OCI-LY7 (cell line): ENCODE results near the gene FHIT. TPM values are rescaled to one million over a fixed set of nuclear protein-coding genes. Genes with fewer than 3 reads are reported as not detected.

ENCODE experiments used
- BruUV-seq: library from RNA; stranded (reverse); fragments of 400-500 nt; replicated peaks from 2 replicates; lab custom pipeline; 2021; lab: Mats Ljungman, UMichigan
- CTCF ChIA-PET: fragments of 300-600 bp; sonication (Branson Sonifier 250); formaldehyde crosslinking; loops from one replicate; lab custom pipeline; 2022; ENCODE audit warnings: antibody characterized with exemption; ENCODE audit not compliant: unreplicated experiment; lab: Charles Lee
- POLR2A ChIA-PET: fragments of 300-600 bp; sonication (Branson Sonifier 250); formaldehyde crosslinking; loops from one replicate; lab custom pipeline; 2022; ENCODE audit warnings: antibody characterized with exemption; lab: Charles Lee
- DNase-seq: peaks from one replicate; pipeline ENCODE4 v3.0.0-alpha.2; 2015; ENCODE audit warnings: low spot score
- H2AFZ ChIP-seq: fragments of 200-600 bp; sonication (generic), shearing (Covaris generic); 2 replicates; pipeline ENCODE4 v1.6.1; 2014; ENCODE audit warnings: mild to moderate bottlenecking, antibody characterized with exemption, low read length, moderate library complexity
- H3K27ac ChIP-seq: fragments of 200-600 bp; sonication (generic); 2 replicates; pipeline ENCODE4 v1.5.1; 2014; ENCODE audit warnings: mixed run types, low read depth, mild to moderate bottlenecking, moderate library complexity, low read length, inconsistent platforms; ENCODE audit not compliant: poor library complexity, severe bottlenecking
- H3K36me3 ChIP-seq: fragments of 200-600 bp; sonication (generic); 2 replicates; pipeline ENCODE4 v1.6.1; 2014; ENCODE audit warnings: mild to moderate bottlenecking, antibody characterized with exemption, low read length, moderate library complexity, mixed read lengths; ENCODE audit not compliant: insufficient read depth
- H3K4me1 ChIP-seq: fragments of 200-600 bp; sonication (generic); 2 replicates; pipeline ENCODE4 v1.5.1; 2014; ENCODE audit warnings: mild to moderate bottlenecking, low read length; ENCODE audit not compliant: insufficient read depth, poor library complexity, severe bottlenecking
- H3K4me2 ChIP-seq: fragments of 200-600 bp; sonication (generic); 2 replicates; pipeline ENCODE4 v1.6.1; 2014; ENCODE audit warnings: mild to moderate bottlenecking, low read length
- H3K4me3 ChIP-seq: fragments of 200-600 bp; sonication (generic); 2 replicates; pipeline ENCODE4 v1.5.1; 2014; ENCODE audit warnings: mild to moderate bottlenecking, low read depth, low read length; ENCODE audit not compliant: poor library complexity, severe bottlenecking
- H3K79me2 ChIP-seq: fragments of 200-600 bp; sonication (generic); 2 replicates; pipeline ENCODE4 v1.6.1; 2016; ENCODE audit warnings: low read depth, mild to moderate bottlenecking, low read length, moderate library complexity, mixed read lengths; ENCODE audit not compliant: insufficient read depth
- H3K9me2 ChIP-seq: fragments of 200-600 bp; sonication (generic); 2 replicates; pipeline ENCODE4 v1.6.1; 2016; ENCODE audit warnings: mild to moderate bottlenecking, low read length, mixed read lengths; ENCODE audit not compliant: insufficient read depth
- H3K9me3 ChIP-seq: fragments of 200-600 bp; sonication (generic); 2 replicates; pipeline ENCODE4 v1.6.1; 2014; ENCODE audit warnings: mild to moderate bottlenecking, mixed run types, low read length, mixed read lengths
- H4K20me1 ChIP-seq: fragments of 200-600 bp; sonication (generic); 2 replicates; pipeline ENCODE4 v1.6.1; 2014; ENCODE audit warnings: mild to moderate bottlenecking, antibody characterized with exemption, low read length, moderate library complexity, mixed read lengths; ENCODE audit not compliant: insufficient read depth
- CTCF ChIP-seq: fragments of 200-600 bp; sonication (generic); conservative IDR thresholded peaks from 2 replicates; pipeline ENCODE4 v1.5.1; 2014; ENCODE audit warnings: mild to moderate bottlenecking, antibody characterized with exemption, low read length, moderate library complexity, mixed read lengths
- EZH2phosphoT487 ChIP-seq: fragments of 200-600 bp; sonication (generic); IDR thresholded peaks from 2 replicates; pipeline ENCODE4 v1.6.1; 2018; ENCODE audit warnings: low read depth, borderline replicate concordance, mild to moderate bottlenecking, mixed run types, antibody characterized with exemption, low read length, moderate library complexity, mixed read lengths
- intact Hi-C: fragments of 100-400 bp; cut with micrococcal nuclease; formaldehyde crosslinking; loops from one replicate; pipeline ENCODE4 v1.10.0; 2022; ENCODE audit not compliant: unreplicated experiment
- total RNA-seq, 2 experiments: library from RNA; depleted of rRNA in 1 of 2; stranded (reverse); fragments of >200 nt in 1 of 2; shearing (Covaris generic) in 1 of 2; gene quantifications; 2 replicates each; pipeline ENCODE4 v1.2.3, GENCODE V29; 2014 to 2022

Gene FHIT
- total RNA-seq, 2 experiments from 2014 or later: 5.0 to 10.9 TPM

- no TSS peak for BruUV-seq
- intact Hi-C loops: no loop called here
- TF ChIP-seq CTCF (no peak), EZH2phosphoT487 (no peak)
- ChIA-PET CTCF (no interaction called here), POLR2A (no interaction called here)
- Histone ChIP-seq H3K4me2 (no peak overlapping the region), H3K4me1 (no peaks in the 10 kb centered on the region), H2AFZ (no peak overlapping the region), H4K20me1 (no peaks in the 10 kb centered on the region), H3K36me3 (no peaks in the 10 kb centered on the region), H3K27ac (no peak overlapping the region), H3K9me3 (no peaks in the 10 kb centered on the region), H3K4me3 (no peak overlapping the region), H3K79me2 (no peaks in the 10 kb centered on the region), H3K9me2 (no peaks in the 10 kb centered on the region)
- DNase-seq: no peak
These were observed 737.1 kb downstream of the FHIT start for GRCh38 chr3:60514085-60514649.

GRCh38 chr3:60513241-60513640 lies 738.0 kb downstream of the FHIT start:
- Histone ChIP-seq H3K36me3 (no peaks in the 10 kb centered on the region), H3K79me2 (no peaks in the 10 kb centered on the region), H3K4me2 (no peak overlapping the region), H2AFZ (no peak overlapping the region), H3K4me1 (no peaks in the 10 kb centered on the region), H4K20me1 (no peaks in the 10 kb centered on the region), H3K4me3 (no peak overlapping the region), H3K27ac (no peak overlapping the region), H3K9me2 (no peaks in the 10 kb centered on the region), H3K9me3 (no peaks in the 10 kb centered on the region)
- no peak for DNase-seq
- intact Hi-C loops: no loop called here
- TF ChIP-seq EZH2phosphoT487 (no peak), CTCF (no peak)
- ChIA-PET CTCF (no interaction called here), POLR2A (no interaction called here)
- BruUV-seq: no TSS peak

- no TSS peak for BruUV-seq
- Histone ChIP-seq H3K4me1 (no peaks in the 10 kb centered on the region), H3K27ac (no peak overlapping the region), H2AFZ (no peak overlapping the region), H3K9me2 (no peaks in the 10 kb centered on the region), H3K9me3 (no peaks in the 10 kb centered on the region), H3K36me3 (no peaks in the 10 kb centered on the region), H3K4me3 (no peak overlapping the region), H3K79me2 (no peaks in the 10 kb centered on the region), H4K20me1 (no peaks in the 10 kb centered on the region), H3K4me2 (no peak overlapping the region)
- DNase-seq: no peak
- CTCF ChIA-PET: no interaction called here
- TF ChIP-seq CTCF (no peak), EZH2phosphoT487 (no peak)
- POLR2A ChIA-PET: no interaction called here
- intact Hi-C loops: no loop called here
These were observed 738.7 kb downstream of the FHIT start for GRCh38 chr3:60512506-60512905.
